Colonic mucosa (tissue), 4 donors: Measurements from ENCODE around the gene IRS2. TPM values are rescaled to one million over a fixed set of nuclear protein-coding genes. Genes with fewer than 3 reads are reported as not detected.

Source experiments
- DNase-seq: peaks from one replicate; pipeline ENCODE4 v3.0.0-alpha.2; 2020
- H3K27ac ChIP-seq: fragments of 200-600 bp; one replicate; pipeline ENCODE4 v1.8.0; 2021
- H3K27me3 ChIP-seq: fragments of 200-600 bp; one replicate; pipeline ENCODE4 v1.8.0; 2021
- H3K36me3 ChIP-seq: fragments of 200-600 bp; one replicate; pipeline ENCODE4 v1.8.0; 2021
- H3K4me1 ChIP-seq: fragments of 200-600 bp; one replicate; pipeline ENCODE4 v1.8.0; 2021; ENCODE audit warnings: mild to moderate bottlenecking
- H3K4me3 ChIP-seq: fragments of 200-600 bp; one replicate; pipeline ENCODE4 v1.8.0; 2021
- H3K9ac ChIP-seq, 2 donors: one replicate each; pipeline ENCODE4 v1.7.0; 2013; ENCODE audit warnings: control low read depth in 2 of 2, low read depth in 2 of 2, low read length in 2 of 2
- H3K9me3 ChIP-seq: fragments of 200-600 bp; one replicate; pipeline ENCODE4 v1.8.0; 2021
- CTCF ChIP-seq: fragments of 200-600 bp; IDR thresholded peaks from one replicate; pipeline ENCODE4 v1.8.0; 2022; ENCODE audit warnings: antibody characterized with exemption, mild to moderate bottlenecking
- intact Hi-C: fragments of 100-400 bp; cut with DNase I; formaldehyde crosslinking; loops from one replicate; pipeline ENCODE4 v1.14.1; 2022
- total RNA-seq, 2 donors: library from RNA; stranded (reverse); fragmentation: NEBNext Ultra II Directional in 1 of 2; extraction: Animal tissue kit (Norgen Biotek cat#: 25700) in 1 of 2; gene quantifications; one replicate each; pipeline ENCODE4 v1.2.1, GENCODE V29; 2021
- donor health status: healthy.
- donor health status: DM: no; HTN: no; CAD: no.
- donor health status: DM: no; HTN: no; CAD: no.

IRS2 gene
- total RNA-seq, 2 donors from 2014 or later: 6.7 to 23.0 TPM

DNA sequence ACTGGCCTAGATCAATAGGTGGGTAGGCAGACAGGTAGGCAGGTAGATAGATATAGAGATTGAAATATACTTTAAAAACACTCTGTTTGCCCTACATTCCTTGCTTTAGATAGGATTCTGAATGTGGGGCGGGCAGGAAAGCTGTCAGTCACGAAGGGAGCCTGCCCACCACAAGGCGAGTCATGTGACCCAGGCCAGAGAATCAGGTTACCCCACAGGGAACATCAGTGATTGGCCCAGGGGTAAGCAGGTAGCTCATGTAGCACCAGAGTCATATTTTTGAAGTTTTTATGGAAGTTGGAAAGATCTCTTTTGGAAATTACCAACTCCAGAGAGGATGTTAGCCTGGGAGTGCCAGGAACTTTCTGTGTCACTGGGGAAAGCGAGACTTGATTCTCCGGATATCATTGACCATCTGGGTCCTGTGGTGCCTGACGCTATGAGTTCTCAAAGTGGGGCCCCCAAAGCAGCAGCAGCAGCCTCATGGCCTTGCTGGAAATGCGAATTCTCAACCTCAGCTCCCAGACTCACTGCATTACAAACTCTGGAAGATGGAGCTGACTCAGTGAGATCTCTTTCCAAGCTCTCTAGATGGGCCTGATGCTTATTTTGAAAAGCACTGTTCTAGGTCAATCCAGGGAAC lies 60.3 kb downstream of the IRS2 start:
- Histone ChIP-seq H3K27me3 (no peaks in the 10 kb centered on the region), H3K9ac (no peak overlapping the region), H3K4me3 (no peak overlapping the region), H3K36me3 (no peaks in the 10 kb centered on the region), H3K4me1 (no peaks in the 10 kb centered on the region), H3K9me3 (no peaks in the 10 kb centered on the region), H3K27ac (no peak overlapping the region)
- no peak for TF ChIP-seq CTCF
- intact Hi-C loops: no loop called here
- DNase-seq: no peak

DNA sequence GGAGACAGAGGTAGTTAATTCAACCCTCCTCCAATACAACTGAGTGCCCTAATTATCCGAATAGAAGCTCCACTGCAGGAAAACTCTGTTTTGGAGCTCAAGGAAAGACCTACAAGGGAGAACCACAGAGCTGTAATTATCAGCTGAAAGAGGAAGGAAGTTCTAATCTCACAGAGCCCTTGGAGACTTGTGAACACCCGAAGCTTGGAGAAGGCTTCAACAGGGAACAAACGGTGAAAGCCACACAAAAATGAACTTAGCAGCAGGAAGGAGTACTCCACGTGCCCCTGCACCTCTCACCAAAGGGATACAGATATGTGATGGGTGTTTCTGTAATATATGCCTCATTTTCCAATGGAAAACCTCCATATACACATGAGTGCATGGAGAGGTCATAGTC lies 61.1 kb downstream of the IRS2 start:
- Histone ChIP-seq H3K9me3 (no peaks in the 10 kb centered on the region), H3K27me3 (no peaks in the 10 kb centered on the region), H3K4me3 (no peak overlapping the region), H3K36me3 (no peaks in the 10 kb centered on the region), H3K9ac (no peak overlapping the region), H3K27ac (no peak overlapping the region), H3K4me1 (no peaks in the 10 kb centered on the region)
- no peak for TF ChIP-seq CTCF
- DNase-seq: no peak
- intact Hi-C loops: no loop called here

DNA sequence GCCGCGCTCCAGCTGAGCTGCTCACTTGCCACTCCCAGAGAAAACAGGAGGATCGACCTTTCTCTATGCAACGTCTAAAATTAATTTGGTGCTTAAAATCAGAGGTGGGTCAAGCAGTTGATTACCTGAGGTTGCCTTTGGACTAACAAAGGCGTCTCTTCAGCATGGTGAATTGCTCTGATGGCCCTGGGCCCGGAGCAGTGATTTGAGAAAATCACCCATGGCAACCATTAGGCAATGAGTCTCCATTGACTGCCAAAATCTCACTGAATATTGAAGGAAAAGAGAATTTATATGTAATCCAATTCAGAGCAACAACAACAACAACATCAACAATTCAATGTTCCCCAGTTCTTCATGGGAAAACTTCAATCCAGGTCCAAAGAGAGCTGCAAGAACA lies 61.8 kb downstream of the IRS2 start:
- H3K27ac ChIP-seq: no peak overlapping the region
- no peak overlapping the region for H3K4me3 ChIP-seq
- no peaks in the 10 kb centered on the region for H3K27me3 ChIP-seq
- DNase-seq: no peak
- no peak overlapping the region for H3K9ac ChIP-seq
- H3K36me3 ChIP-seq: no peaks in the 10 kb centered on the region
- no peak for TF ChIP-seq CTCF
- no peaks in the 10 kb centered on the region for H3K9me3 ChIP-seq
- intact Hi-C loops: no loop called here
- no peaks in the 10 kb centered on the region for H3K4me1 ChIP-seq

DNA sequence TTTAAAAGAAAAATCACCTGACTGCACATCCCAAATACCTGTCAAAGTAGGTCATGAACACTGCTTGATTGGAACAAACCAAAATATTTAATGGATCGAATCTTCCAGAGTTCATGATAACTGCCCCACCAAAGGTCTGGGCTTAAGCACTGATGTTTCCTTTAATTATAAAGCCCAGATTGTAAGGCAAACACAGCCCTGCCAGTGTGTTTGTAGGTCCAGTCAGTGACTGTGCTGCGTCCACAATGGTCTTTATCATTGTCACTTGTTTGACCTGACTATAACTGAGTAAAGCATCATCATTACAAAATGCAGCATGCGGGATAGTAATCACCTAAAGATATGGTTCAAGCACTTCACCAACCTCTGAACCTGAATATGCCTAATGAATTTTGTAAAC lies 63.3 kb downstream of the IRS2 start:
- DNase-seq: no peak
- no peaks in the 10 kb centered on the region for H3K27me3 ChIP-seq
- H3K4me3 ChIP-seq: no peak overlapping the region
- no peaks in the 10 kb centered on the region for H3K4me1 ChIP-seq
- no peaks in the 10 kb centered on the region for H3K36me3 ChIP-seq
- intact Hi-C loops: no loop called here
- no peaks in the 10 kb centered on the region for H3K9me3 ChIP-seq
- TF ChIP-seq CTCF: no peak
- no peak overlapping the region for H3K27ac ChIP-seq
- no peak overlapping the region for H3K9ac ChIP-seq

DNA sequence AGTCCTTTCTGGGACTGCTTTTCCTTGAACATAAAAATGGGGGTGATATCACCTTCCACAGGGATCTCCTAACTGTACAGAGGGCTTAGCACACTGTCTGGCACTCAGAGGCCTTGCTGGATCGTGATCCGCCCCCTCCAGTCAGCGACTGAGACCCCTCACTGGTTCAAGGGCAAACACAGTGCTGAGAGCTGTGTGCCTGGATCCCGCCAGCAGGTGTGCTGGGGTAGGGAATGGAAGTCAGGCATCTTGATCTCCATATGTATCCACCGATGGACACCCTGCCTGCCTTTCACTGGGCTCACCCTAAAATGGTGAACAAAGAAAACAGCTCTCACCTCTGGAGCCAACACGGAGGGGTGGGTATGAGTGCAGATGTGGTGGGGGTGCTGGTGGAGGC lies 64.3 kb downstream of the IRS2 start:
- Histone ChIP-seq H3K27me3 (no peaks in the 10 kb centered on the region), H3K9ac (no peak overlapping the region), H3K4me1 (no peaks in the 10 kb centered on the region), H3K4me3 (no peak overlapping the region), H3K27ac (no peak overlapping the region), H3K36me3 (no peaks in the 10 kb centered on the region), H3K9me3 (no peaks in the 10 kb centered on the region)
- DNase-seq: no peak
- no peak for TF ChIP-seq CTCF
- intact Hi-C loops: no loop called here
